Testis (tissue), 5 donors: ENCODE results near the gene CCT2. TPM values are rescaled to one million over a fixed set of nuclear protein-coding genes. Genes with fewer than 3 reads are reported as not detected.
A peak's percentile ranks its signal among the peaks of the same experiment; 100 is the strongest.

Experiments
- DNase-seq: peaks from one replicate; pipeline ENCODE4 v3.0.0-alpha.2; 2019
- H3K27ac ChIP-seq, 2 donors: fragments of 200-600 bp; sonication (generic); one replicate each; pipeline ENCODE4 v1.5.1; 2019
- H3K27me3 ChIP-seq: fragments of 200-600 bp; sonication (generic); one replicate; pipeline ENCODE4 v1.5.1; 2019
- H3K36me3 ChIP-seq: fragments of 200-600 bp; sonication (generic); one replicate; pipeline ENCODE4 v1.5.1; 2017; ENCODE audit warnings: low read depth; ENCODE audit errors: missing control alignments
- H3K4me1 ChIP-seq: fragments of 200-600 bp; sonication (generic); one replicate; pipeline ENCODE4 v1.5.1; 2019
- H3K4me3 ChIP-seq, 2 donors: fragments of 200-600 bp; sonication (generic); one replicate each; pipeline ENCODE4 v1.5.1; 2017 to 2019
- H3K9me3 ChIP-seq: fragments of 200-600 bp; sonication (generic); one replicate; pipeline ENCODE4 v1.5.1; 2017
- POLR2A ChIP-seq: fragments of 450-650 bp; IDR thresholded peaks from one replicate; pipeline ENCODE4 v1.6.1; 2017; ENCODE audit warnings: antibody characterized with exemption, mild to moderate bottlenecking, moderate library complexity
- WGBS, 2 donors: methylation state at CpG; one replicate each; pipeline ENCODE4 v1.1.5; 2018; 5-methylcytosine and 5-hydroxymethylcytosine counted together
- intact Hi-C: fragments of 100-400 bp; cut with DNase I; formaldehyde crosslinking; loops from one replicate; pipeline ENCODE4 v1.15.1; 2023; ENCODE audit warnings: low total_unique reads
- long read RNA-seq, 2 donors: transcript quantifications; one replicate each; lab custom pipeline, GENCODE V29; 2026
- polyA plus RNA-seq: library from polyadenylated mRNA; stranded (reverse); fragments of 350-450 nt; fragmentation: Illumina TruSeq; extraction: RNeasy Lipid Tissue Mini Kit (QIAGEN cat#74804); gene quantifications from one replicate; pipeline ENCODE4 v1.2.3, GENCODE V29; 2014; ENCODE audit warnings: low read depth, low replicate concordance; ENCODE audit not compliant: insufficient read depth
- total RNA-seq, 2 donors: library from RNA; depleted of rRNA; stranded (reverse); fragments of >200 nt; gene quantifications; one replicate each; pipeline ENCODE4 v1.2.3, GENCODE V29; 2016
- TF ChIP-seq, protein P1 (sequence below), 3 experiments: fragments of 450-650 bp in 2 of 3; fragments of 200-600 bp in 1 of 3; sonication (generic) in 1 of 3; IDR thresholded peaks; one replicate each; pipeline ENCODE4 v1.5.1; 2016 to 2019; ENCODE audit warnings: antibody characterized with exemption in 3 of 3, mild to moderate bottlenecking in 2 of 3, moderate library complexity in 1 of 3

CCT2 gene
- total RNA-seq (100 to 1,000 TPM; 213 to 248 TPM), polyA plus RNA-seq (401 TPM)
- long read RNA-seq, donor 1, transcript CCT2-211 (2 exons, 567 nt) = minor isoform, 6 of 162 reads
- long read RNA-seq, donor 1, transcript CCT2-201 (16 exons, 2,041 nt) = major isoform, 51 of 162 reads
- long read RNA-seq, donor 1, partial matches to known transcripts = 95 of 162 reads
- long read RNA-seq, donor 1, other reads (novel, unspliced or antisense) = 0 of 162 reads
- long read RNA-seq, donor 2, transcript CCT2-201 (16 exons, 2,041 nt) = major isoform, 35 of 135 reads
- long read RNA-seq, donor 2, transcript CCT2-211 (2 exons, 567 nt) = minor isoform, 13 of 135 reads
- long read RNA-seq, donor 2, partial matches to known transcripts = 82 of 135 reads
- long read RNA-seq, donor 2, other reads (novel, unspliced or antisense) = 0 of 135 reads

DNA sequence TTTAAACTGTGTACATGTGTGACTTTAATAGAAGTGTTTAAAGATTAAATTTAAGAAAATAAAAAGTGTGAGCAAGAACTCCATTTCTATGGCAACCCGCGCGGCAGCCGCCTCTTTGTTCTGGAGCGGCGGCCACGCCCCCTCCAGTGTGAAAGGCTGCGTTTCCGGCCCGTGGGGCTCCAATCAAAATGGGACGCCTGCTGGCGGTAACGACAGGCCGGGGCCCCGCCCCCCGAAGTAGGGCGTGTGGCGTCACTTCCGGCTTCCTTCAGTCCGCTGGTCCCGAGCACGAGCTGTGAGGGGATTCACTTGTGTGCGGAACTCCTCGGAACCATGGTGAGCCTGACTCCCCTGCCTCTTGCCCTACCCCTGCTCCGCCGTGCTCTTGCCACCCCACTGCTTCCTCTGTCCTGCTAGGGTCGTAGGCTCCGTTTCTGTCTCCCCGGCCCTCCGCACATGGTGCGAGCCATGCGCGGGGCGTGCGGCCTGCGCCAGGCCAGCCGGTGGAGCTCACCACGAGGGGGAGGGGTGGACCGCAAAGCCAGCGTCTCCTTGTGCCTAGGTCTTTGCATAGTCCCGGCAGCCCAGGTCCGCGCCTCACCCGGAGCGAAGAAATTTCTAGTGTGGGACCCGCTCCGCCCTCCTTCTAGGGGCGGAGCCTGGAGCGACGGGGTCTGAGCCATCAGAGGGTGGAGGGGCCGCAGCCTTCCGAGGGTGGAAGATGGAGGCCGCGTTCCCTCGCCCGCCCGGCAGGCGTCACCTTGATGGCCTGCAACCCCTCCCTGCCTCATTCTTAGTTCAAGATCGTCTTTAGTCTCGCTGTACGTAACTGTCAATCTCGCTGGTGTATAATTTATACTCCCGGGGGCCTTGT, at the start of gene CCT2:
TSS of gene CCT2 (plus strand) at position 271 of the 874 bp plus-strand sequence. CDS start at position 334, 63 bp downstream.
- no peak for TF ChIP-seq POLR2A
- TF ChIP-seq, protein P1, sequence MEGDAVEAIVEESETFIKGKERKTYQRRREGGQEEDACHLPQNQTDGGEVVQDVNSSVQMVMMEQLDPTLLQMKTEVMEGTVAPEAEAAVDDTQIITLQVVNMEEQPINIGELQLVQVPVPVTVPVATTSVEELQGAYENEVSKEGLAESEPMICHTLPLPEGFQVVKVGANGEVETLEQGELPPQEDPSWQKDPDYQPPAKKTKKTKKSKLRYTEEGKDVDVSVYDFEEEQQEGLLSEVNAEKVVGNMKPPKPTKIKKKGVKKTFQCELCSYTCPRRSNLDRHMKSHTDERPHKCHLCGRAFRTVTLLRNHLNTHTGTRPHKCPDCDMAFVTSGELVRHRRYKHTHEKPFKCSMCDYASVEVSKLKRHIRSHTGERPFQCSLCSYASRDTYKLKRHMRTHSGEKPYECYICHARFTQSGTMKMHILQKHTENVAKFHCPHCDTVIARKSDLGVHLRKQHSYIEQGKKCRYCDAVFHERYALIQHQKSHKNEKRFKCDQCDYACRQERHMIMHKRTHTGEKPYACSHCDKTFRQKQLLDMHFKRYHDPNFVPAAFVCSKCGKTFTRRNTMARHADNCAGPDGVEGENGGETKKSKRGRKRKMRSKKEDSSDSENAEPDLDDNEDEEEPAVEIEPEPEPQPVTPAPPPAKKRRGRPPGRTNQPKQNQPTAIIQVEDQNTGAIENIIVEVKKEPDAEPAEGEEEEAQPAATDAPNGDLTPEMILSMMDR (IDR thresholded peaks at IDR 0.05) = no peak
- DNase-seq = peak; percentile 99
- Histone ChIP-seq H3K36me3 (no peaks in the 10 kb centered on the region), H3K4me1 (peaks cover 4% of the 10 kb centered on the region), H3K9me3 (no peaks in the 10 kb centered on the region), H3K27me3 (no peaks in the 10 kb centered on the region), H3K27ac (peak within 1 kb of the TSS; percentile 60 to 84), H3K4me3 (peak within 1 kb of the TSS; percentile 81 to 82)
- WGBS, 2 donors = 0% methylated on average over 38 to 61 of the region's 63 CpGs
- intact Hi-C loops = no loop called here

DNA sequence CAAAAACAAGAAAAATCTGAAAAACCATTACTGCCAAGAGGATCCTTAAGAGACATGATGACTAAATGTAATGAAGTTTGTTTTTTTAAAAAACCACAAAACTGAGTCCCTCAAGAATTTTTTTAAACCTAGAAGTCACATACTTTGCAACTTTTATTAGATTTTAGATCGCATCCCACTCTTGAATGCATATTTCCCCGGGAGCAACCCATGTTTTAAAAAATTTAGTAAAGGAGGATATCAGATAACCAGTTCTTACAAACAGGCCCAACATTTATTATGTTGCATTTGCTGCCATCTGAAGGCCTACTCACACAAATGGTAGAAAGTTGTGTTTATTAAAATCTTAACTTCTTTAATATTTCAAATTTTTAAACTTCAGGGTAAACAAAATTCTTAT, 44.3 kb upstream of the CCT2 start:
- TF ChIP-seq, protein P1 (IDR thresholded peaks at IDR 0.05) = no peak
- TF ChIP-seq POLR2A = no peak
- intact Hi-C loops = no loop called here

DNA sequence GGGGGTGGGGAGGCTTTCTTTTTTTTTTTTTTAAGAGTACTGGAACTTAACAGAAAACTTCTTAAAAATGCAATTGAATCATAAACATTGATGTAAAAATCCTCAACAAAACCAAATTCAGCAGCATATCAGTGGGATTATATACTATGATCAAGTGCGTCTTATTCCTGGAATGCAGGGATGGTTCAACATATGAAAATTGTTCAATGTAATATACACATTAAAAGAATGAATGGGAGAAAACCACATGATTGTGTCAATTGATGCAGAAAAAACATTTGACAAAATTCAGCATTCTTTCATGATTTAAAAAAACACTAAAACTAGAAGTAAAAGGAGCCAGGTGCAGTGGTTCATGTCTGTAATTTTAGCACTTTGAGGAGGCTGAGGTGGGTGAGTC, 41.2 kb upstream of the CCT2 start:
- Histone ChIP-seq H3K4me1 (no peaks in the 10 kb centered on the region), H3K9me3 (no peaks in the 10 kb centered on the region), H3K4me3 (no peak overlapping the region), H3K27ac (no peak overlapping the region), H3K27me3 (no peaks in the 10 kb centered on the region), H3K36me3 (no peaks in the 10 kb centered on the region)
- no peak for TF ChIP-seq POLR2A
- TF ChIP-seq, protein P1 (IDR thresholded peaks at IDR 0.05) = no peak
- intact Hi-C loops = no loop called here
- no peak for DNase-seq
- 100% methylated on average over 1 of the region's 1 CpG for WGBS, 2 donors

More for the DNA sequence above, 44.3 kb upstream of the CCT2 start:
- 60 to 65% methylated on average over 2 of the region's 2 CpGs for WGBS, 2 donors
- H3K4me3 ChIP-seq = no peak overlapping the region
- no peaks in the 10 kb centered on the region for H3K36me3 ChIP-seq
- H3K9me3 ChIP-seq = no peaks in the 10 kb centered on the region
- H3K27me3 ChIP-seq = no peaks in the 10 kb centered on the region
- H3K27ac ChIP-seq = no peak overlapping the region
- DNase-seq = no peak
- no peaks in the 10 kb centered on the region for H3K4me1 ChIP-seq

DNA sequence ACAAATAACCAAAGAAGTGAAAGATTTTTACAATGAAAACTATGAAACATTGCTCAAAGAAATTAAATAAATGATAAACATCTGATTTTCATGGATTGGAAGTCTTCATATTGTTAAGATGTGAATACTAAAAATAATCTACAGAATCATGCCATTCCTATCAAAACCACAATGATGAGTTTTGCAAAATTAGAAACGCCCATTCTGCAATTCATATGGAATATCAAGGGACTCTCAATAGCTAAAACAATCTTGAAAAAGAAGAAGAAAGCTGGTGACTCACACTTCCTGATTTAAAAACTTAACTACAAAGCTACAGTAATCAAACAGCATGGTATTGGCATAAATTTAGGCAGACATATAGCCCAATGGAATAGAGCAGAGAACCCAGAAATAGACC, 40.2 kb upstream of the CCT2 start:
- H3K27me3 ChIP-seq = no peaks in the 10 kb centered on the region
- H3K36me3 ChIP-seq = no peaks in the 10 kb centered on the region
- WGBS, 2 donors = 90 to 100% methylated on average over 1 of the region's 1 CpG
- H3K4me1 ChIP-seq = no peaks in the 10 kb centered on the region
- DNase-seq = no peak
- no peak overlapping the region for H3K27ac ChIP-seq
- no peak overlapping the region for H3K4me3 ChIP-seq
- no peaks in the 10 kb centered on the region for H3K9me3 ChIP-seq
- intact Hi-C loops = no loop called here
- TF ChIP-seq, protein P1 (IDR thresholded peaks at IDR 0.05) = no peak
- TF ChIP-seq POLR2A = no peak
